ENCODE results near the gene ETNK2.
A peak's percentile ranks its signal among the peaks of the same experiment; 100 is the strongest.

DNA sequence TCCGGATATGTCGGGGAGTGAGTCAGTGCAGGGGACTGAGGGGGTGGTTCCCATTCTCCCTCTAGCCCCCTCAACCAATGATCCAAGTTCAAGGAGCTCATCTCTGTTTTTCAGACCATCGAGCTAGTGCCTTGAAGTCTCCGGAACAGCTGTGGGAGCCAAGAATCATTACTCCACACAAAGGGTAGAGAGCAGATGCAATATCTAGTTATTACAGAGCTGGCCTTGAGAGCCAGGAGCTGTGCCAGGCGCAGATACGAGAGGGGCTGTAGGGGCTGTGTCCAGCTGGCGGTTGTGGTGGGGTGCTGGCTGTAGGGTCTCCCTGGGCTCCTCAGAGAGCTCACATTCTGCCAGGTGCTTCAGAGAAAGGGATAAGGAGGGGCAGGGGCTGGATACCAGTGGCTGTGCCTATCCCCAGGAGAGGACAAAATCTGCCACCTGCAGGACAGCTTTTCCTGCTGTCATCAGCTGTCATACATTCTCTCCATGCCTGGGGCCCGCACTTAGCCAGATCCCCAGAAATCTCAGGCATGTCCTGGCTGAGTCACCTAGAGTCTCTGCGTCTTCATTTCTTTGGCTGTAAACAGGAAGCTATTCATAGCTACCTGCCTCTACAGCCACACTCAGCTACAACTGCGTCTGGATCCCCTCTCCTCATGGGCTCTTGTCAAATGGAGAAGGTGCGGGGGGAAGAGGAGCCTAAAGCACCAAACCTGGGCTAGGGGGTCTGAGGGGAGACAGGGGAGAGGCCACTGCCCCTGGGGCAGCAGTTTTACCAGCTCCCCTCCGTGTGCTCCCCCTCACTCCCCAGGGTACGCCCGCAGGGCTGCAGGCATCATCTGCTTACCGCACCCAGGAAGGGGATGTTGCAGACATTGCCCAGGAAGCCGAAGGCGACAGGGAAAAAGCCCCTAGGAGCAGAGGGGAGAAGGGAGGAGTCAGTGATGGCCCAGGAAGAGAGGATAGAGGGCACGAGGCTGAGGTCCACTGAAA, 46.8 kb upstream of the ETNK2 start:
- TF ChIP-seq PATZ1 (CRISPR knock-in tag; IDR thresholded peaks at IDR 0.05): no peak
- TF ChIP-seq SP1 (IDR thresholded peaks at IDR 0.05): no peak
- TF ChIP-seq SP1 (CRISPR knock-in tag; IDR thresholded peaks at IDR 0.05): no peak
- TF ChIP-seq NFE2 (CRISPR knock-in tag; IDR thresholded peaks at IDR 0.05): no peak
- TF ChIP-seq POLR2AphosphoS5 (IDR thresholded peaks at IDR 0.05; ENCODE audit: low read depth, low read length): no peak
- TF ChIP-seq NFE2L1 (CRISPR knock-in tag; IDR thresholded peaks at IDR 0.05; ENCODE audit: borderline replicate concordance): no peak
- TF ChIP-seq, protein P1, sequence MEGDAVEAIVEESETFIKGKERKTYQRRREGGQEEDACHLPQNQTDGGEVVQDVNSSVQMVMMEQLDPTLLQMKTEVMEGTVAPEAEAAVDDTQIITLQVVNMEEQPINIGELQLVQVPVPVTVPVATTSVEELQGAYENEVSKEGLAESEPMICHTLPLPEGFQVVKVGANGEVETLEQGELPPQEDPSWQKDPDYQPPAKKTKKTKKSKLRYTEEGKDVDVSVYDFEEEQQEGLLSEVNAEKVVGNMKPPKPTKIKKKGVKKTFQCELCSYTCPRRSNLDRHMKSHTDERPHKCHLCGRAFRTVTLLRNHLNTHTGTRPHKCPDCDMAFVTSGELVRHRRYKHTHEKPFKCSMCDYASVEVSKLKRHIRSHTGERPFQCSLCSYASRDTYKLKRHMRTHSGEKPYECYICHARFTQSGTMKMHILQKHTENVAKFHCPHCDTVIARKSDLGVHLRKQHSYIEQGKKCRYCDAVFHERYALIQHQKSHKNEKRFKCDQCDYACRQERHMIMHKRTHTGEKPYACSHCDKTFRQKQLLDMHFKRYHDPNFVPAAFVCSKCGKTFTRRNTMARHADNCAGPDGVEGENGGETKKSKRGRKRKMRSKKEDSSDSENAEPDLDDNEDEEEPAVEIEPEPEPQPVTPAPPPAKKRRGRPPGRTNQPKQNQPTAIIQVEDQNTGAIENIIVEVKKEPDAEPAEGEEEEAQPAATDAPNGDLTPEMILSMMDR (CRISPR knock-in tag; IDR thresholded peaks at IDR 0.05): peak; percentile 35; the same call in 1 of the 2 replicates
